Measurements from ENCODE around the gene PPP1CA.

Gene PPP1CA

GRCh38 chr11:67349457-67349856 is 52.2 kb downstream of the PPP1CA start:
- no peak for DNase-seq

DNA sequence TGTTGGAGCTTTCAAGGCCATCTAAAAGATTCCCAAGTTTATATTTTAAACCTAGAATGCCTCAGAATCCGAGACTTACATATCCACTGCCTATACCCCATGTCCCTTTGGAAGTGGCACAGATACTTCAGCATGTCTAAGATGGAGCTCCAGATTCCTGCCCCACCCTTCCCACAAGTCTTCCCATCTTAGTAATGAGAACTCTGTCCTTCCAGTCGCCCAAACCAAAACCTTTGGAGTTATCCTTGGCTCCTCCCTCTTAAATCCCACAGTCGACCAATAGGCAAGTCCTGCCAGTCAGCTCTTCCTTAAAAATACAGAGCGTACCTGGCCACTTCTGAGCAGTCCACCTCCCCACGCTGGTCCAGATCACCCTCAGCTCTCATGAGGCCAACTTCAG is 52.6 kb downstream of the PPP1CA start:
- no peak for DNase-seq
